SIG-M5 treated with dmso at 0.1 percent for 504 hours (cell line): ENCODE measurements around the gene TRPM2.
A peak's percentile ranks its signal among the peaks of the same experiment; 100 is the strongest.

Experiments
- DNase-seq: peaks from one replicate; lab custom pipeline; 2025; ENCODE audit not compliant: unreplicated experiment; lab: John Stamatoyannopoulos, UW

Gene TRPM2

GRCh38 chr21:44424608-44425306, 71.3 kb downstream of the TRPM2 start:
- DNase-seq: no peak

DNA sequence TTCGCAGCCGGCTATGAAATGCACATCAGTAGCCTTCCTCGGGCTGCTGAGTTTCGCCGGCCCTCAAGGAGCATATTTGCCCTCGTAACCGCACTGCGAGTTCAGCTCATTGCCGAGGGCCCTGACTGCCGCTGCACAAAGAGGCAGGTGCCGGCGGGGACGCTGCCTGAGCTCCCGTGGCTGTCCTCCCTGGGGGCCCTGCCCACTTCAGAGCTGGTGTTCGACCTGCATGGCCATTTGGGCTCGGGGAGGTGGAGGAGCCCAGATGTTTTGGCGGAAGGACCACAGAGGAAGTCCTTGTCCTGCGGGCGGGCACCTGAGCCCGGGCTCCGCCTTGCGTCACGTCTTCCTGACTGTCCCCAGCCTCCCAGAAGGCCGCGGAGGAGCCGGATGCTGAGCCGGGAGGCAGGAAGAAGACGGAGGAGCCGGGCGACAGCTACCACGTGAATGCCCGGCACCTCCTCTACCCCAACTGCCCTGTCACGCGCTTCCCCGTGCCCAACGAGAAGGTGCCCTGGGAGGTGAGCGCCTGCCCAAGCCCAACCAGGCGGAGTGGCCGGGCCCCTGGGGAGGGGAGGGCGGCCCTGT, 72.0 kb downstream of the TRPM2 start:
- DNase-seq: no peak

- no peak for DNase-seq
Observed at GRCh38 chr21:44425895-44426662, 72.7 kb downstream of the TRPM2 start.

DNA sequence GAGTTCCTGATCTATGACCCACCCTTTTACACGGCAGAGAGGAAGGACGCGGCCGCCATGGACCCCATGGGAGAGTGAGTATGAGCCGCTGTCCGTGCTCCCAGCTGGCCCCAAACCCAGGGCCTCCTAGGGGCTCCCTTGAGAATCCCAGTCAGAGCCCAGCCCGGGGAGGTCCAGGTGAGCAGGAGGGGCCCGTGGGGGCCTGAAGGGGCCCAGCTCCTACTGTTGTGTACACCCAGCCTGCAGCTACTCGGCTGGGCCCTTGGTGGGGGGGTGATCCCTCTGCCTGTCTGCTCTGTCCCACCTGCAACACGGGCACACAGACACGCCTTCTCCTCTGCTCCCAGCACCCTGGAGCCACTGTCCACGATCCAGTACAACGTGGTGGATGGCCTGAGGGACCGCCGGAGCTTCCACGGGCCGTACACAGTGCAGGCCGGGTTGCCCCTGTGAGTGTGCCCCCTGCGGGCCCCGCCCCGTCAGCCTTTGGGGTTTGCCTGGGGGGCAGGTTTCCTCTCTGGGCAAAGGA, 73.3 kb downstream of the TRPM2 start:
- no peak for DNase-seq

GRCh38 chr21:44427241-44428120, 74.1 kb downstream of the TRPM2 start:
- DNase-seq: no peak

DNA sequence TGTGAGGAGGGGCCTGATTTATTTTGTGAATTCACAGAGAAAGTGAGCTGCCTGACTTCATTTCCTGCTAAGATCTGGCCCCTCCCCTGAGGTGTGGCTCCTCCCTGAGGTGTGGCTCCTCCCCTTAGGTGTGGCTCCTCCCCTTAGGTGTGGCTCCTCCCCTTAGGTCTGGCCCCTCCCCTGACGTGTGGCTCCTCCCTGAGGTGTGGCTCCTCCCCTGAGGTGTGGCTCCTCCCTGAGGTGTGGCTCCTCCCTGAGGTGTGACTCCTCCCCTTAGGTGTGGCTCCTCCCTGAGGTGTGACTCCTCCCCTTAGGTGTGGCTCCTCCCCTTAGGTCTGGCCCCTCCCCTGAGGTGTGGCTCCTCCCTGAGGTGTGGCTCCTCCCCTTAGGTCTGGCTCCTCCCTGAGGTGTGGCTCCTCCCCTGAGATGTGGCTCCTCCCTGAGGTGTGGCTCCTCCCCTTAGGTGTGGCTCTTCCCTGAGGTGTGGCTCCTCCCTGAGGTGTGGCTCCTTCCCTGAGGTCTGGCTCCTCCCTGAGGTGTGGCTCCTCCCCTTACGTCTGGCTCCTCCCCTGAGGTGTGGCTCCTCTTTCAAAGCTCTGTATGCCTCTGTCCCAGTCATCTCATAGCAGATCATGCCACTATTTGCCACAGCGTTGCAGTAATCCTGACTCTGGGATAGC, 75.0 kb downstream of the TRPM2 start:
- DNase-seq: peak; percentile 86

GRCh38 chr21:44429894-44430293, 76.5 kb downstream of the TRPM2 start:
- no peak for DNase-seq

GRCh38 chr21:44431300-44431699, 77.9 kb downstream of the TRPM2 start:
- DNase-seq: no peak

DNA sequence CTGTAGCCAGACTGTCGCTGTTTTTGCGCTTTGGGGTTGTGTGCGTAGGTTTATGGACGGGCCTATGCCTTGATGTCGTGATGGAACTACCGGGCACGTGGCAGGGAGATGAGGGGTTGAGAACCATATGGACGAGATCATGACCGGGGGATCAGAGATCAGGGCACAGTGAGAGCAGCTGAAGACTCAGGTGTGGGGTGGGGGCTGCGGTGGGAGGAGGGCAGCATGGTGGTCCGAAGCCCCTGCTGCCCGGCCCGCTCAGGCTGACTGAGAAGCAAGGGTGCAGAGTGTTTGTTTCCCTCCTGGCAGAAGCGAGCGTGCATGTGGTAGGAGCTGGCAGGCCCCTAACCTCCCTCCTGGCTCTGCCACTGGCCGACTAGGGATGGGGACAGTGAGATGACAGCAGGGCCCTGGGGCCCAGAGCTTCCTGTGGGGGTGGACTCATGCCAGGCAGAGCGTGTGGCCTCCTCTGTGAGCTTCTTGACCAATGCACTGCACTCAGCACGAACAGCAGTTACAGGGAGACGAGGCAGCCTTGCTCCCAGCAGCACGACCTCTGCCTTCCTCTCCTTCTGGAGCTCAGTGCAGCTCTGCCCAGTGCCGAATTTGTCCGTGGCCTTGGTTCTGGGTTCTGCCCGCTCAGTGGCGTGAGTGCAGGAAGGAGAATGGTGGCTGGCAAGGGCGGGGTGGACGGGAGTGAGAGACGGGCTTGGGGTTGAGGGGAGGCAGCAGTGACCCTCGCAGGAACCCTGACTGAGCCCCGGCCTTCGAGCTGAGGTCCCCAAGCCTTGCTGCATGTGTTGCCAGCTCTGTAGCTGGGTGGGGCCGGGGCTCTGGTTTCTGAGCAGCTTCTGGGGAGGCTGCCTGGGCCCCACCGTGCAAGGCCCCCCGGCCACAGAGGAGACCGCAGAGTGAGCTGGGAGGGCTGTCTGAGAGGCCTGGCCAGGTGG, 79.7 kb downstream of the TRPM2 start:
- DNase-seq: no peak

GRCh38 chr21:44433791-44434567, 80.6 kb downstream of the TRPM2 start:
- DNase-seq: no peak

DNA sequence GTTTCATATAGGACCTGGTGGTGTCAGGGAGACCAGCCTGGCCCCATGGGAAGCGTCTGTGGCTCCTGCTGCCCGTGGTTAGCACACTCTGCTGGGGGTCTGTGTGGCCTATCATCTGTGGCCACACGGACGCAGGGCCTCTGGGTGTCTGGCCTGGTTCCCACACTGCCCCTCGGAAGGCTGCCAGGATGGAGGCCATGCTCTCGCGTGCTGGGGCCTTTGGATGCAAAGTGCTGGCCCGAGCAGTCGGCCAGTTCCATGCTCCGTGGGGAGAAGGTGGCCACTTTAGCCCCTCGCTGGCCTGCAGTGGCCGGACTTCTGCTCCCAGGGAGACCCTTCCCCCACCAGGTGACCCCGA, 81.1 kb downstream of the TRPM2 start:
- no peak for DNase-seq

DNA sequence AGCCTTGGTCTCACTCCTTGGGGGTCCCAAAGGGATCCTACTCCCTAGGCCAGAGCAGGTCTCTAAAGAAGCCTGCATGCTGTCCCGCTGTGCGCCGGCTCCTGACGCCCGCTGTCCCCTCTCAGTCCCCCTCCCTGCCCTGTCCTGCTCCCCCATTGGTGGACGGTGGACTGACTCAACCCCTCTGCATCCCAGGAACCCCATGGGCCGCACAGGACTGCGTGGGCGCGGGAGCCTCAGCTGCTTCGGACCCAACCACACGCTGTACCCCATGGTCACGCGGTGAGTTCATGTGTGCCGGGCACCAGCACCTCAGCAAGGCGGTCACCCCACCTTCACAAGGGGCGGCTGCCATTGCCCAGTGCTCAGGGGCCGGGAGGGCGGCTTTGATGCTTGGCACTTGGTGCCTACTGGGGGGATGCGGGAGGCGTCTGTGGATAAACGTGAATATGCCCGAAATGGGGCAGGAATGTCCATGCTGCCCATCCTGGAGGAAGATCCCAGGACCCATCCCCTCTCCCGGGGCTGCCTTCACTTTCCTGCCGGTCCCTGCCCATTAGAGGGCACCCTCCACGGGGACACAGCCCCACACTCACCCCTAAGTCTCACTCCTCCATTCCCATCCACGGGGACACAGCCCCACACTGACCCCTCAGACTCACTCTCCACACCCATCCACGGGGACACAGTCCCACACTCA, 81.7 kb downstream of the TRPM2 start:
- DNase-seq: no peak

DNA sequence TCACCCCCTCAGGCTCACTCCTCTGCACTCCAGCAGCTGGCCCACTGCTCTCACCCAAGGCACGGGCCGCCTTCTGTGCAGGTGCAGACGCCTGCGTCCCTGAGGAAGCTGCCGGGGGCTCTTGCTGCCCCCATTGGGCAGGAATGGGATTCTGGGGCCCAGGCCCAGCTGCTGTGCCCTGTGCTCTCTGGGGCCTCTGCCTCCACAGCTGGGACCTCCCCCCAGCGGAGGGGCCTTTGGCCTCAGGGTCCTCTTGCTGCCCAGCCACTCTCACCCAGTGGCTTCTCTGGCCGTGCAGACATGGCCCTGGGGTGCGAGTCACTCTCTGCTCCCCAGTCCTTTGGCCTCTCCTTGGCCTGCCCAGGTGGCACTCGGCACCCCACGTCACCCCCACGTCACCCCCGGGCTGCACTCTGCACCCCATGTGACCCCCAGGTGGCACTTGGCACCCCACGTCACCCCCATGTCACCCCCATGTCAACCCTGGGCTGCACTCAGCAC, 82.7 kb downstream of the TRPM2 start:
- DNase-seq: no peak

- no peak for DNase-seq
Observed at GRCh38 chr21:44436958-44437357, 83.5 kb downstream of the TRPM2 start.

- no peak for DNase-seq
Observed at GRCh38 chr21:44437371-44437695, 83.9 kb downstream of the TRPM2 start.

DNA sequence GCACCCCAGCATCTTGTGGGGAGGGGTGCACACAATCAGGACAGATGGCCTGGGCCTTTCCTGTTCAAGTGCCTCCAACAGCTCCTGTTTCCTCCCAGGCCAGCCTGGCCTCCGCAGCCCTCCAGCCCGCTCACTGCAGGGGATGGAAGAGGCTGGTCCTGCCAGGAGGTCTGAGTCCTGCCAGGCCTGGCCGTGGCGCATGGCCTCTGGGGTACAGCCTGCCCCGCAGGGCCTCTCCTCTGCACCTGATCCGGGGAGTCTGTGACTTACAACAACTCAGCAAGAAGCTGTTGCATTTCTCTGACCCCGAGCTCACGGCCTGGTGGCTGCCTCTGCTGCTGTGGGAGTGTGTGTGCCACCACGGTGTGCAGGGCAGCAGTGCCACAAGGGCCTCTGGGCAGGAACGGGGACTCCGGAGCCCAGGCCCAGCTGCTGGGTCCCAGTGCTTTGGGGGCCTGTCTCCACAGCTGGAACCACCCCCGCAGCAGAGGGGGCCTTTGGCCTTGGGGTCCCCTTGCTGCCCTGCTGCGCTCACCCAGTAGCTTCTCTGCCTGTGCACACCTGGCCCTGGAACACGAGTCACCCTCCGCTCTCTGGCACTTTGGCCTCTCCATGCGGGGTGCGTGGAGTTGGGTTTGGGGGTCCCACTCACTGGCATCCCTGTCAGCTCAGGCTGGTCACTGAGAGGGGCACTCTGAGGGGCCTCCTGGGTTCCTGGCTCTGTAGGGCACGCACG, 84.4 kb downstream of the TRPM2 start:
- DNase-seq: no peak

- no peak for DNase-seq
Observed at GRCh38 chr21:44438531-44439210, 85.2 kb downstream of the TRPM2 start.
